Stimulated activated CD4-positive, alpha-beta T cell treated with anti-CD3 and anti-CD28 coated beads, Interleukin-12 subunit alpha, Interleukin-12 subunit beta, amount 100 ng/mL, for 24 hours (primary cell): Measurements from ENCODE around the gene OR5D18.
"Not testable (repeated sequence)": the region's sequence is repeated elsewhere in the genome, so short reads cannot be mapped to it uniquely, and the experiment has no call there.

ENCODE experiments used
- DNase-seq, 2 experiments: peaks; one replicate each; pipeline ENCODE4 v3.0.0-alpha.2; 2020; ENCODE audit warnings: low read depth in 2 of 2

The OR5D18 gene

DNA sequence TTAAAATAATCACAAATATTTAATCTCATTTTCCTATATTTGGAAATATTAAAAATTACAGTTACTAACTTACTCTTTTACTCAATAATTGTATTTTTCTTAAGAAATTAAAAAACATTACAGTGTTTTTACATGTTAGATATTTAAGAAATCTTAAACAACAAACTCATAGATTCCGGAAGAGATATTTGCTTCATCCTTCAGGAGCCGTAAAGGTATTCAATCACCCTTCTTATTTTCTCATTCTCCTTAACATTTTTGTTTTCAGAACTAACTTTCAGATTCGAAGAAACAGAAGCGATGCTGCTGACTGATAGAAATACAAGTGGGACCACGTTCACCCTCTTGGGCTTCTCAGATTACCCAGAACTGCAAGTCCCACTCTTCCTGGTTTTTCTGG, at the start of gene OR5D18:
TSS of gene OR5D18 (plus strand) at position 301 of the 400 bp plus-strand sequence. CDS start at position 301, 0 bp downstream.
- DNase-seq = no peak

DNA sequence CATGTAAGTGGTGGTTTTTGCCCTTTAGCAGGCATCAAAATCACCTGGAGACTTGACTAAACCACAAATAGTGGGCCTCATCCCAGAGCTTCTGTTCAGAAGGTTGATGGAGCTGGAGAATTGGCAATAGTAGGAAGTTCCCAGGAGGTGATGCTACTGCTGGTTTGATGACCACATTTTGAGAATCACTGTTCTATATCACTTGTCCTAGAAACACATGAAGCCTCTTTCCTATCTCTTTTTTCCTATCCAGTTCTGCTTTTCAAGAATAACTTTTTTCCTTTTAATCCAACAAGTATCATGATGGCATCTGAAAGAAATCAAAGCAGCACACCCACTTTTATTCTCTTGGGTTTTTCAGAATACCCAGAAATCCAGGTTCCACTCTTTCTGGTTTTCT, 46.3 kb upstream of the OR5D18 start, which contains the start of gene OR5D13:
TSS of gene OR5D13 (plus strand) at position 301 of the 400 bp plus-strand sequence. CDS start at position 301, 0 bp downstream.
- no peak for DNase-seq

DNA sequence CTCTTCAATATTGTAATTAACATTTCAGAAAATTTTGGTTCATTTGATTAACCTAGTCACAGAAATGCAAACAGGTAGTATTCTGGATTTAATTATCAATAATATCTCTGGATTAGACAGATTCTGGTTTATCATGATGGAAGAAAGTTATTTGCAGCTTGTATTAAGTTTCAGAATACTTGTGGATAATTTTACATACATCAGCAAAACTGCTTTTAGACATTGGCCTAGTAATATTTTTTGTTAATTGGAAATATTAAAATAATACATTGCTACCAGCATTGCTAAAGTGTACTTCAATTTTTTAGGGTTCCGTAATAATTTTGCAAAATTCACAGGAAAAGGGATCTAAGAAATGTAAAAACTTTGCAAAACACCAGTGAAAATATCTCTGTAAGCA, 27.8 kb upstream of the OR5D18 start:
- DNase-seq = no peak

DNA sequence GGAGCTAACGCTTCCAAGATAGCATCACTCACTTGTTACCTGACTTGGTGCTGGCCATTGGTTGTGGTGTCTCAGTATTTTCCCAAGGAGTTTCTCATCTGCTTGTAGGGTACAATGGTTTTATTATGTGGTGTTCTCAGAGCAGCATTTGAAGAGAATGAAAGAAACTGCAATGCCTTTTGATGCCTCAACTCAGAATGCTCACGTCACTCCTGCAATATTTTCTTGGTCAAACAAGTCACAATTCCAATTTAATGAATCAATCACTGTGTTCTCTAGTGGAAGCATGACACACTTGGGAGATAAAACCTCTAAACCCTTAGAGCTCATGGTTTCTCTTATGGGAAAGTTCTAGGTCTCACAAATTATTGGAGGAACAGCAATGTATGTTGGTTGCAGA, 26.1 kb upstream of the OR5D18 start:
- DNase-seq = no peak

DNA sequence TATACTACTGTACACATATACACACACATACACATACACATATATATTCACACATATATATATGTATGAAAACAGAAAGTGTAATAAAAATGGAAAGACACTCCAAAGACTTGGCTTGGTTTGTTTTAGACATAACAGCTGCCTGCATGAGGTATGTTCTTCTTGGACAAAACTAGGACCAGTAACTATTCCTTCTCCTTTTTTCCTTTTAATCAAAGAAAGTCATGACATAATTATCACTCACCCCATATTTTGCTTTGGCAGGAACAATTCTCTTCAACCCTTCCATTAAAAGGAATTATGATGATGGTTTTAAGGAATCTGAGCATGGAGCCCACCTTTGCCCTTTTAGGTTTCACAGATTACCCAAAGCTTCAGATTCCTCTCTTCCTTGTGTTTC, 24.2 kb upstream of the OR5D18 start, which contains the start of gene OR5D14:
TSS of gene OR5D14 (plus strand) at position 301 of the 400 bp plus-strand sequence. CDS start at position 301, 0 bp downstream.
- no peak for DNase-seq

DNA sequence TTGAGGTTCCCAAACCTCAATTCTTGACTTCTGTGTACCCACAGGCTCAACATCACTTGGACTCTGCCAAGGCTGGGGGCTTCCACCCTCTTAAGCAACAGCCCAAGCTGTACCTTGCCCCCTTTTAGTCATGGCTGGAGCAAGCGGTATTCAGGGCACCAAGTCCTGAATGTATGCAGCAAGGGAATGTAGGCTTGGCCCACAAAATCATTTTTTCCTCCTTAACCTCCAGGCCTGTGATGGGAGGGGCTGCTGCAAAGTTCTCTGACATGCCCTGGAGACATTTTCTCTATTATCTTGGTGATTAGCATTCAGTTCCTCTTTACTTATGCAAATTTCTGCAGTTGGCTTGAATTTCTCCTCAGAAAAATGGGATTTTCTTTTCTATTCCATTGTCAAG, 13.2 kb upstream of the OR5D18 start:
- DNase-seq = no peak

DNA sequence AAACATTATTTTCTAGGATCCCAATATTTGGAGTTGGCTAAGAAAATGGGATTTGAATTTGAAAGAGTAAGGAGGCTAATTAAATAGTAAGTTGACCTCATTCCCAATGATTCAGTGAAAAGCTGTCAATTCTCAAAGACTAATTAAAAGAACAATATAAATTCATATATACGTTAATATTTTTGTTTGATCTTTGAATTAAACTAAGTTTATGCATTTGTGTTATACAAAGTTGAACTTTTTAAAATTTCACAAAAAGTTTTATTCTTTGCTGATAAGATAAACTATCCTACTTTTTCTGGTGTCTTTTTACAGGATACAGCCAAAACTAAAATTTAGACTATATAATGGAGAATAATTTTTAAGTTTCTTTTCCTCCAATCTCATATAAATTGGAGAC, 8.4 kb upstream of the OR5D18 start, which contains the start of gene OR5L1:
TSS of gene OR5L1 (plus strand) at position 301 of the 400 bp plus-strand sequence. CDS start 100 bp downstream, outside the sequence.
- DNase-seq = no peak

DNA sequence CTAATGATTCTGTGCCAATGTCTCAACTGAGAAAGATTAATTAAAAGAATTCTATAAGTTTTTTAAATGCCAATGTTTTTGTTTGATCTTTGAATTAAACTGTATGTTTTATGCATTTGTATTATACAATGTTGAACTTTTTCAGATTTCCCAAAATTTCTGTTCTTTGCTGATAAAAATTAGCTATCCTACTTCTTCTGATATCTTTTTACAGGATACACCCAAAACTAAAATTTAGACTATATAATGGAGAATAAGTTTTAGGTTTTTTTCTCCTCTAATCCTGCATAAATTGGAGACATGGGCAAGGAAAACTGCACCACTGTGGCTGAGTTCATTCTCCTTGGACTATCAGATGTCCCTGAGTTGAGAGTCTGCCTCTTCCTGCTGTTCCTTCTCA, 7.5 kb downstream of the OR5D18 start, which contains the start of gene OR5L2:
TSS of gene OR5L2 (plus strand) at position 301 of the 400 bp plus-strand sequence. CDS start at position 301, 0 bp downstream.
- DNase-seq = no peak

DNA sequence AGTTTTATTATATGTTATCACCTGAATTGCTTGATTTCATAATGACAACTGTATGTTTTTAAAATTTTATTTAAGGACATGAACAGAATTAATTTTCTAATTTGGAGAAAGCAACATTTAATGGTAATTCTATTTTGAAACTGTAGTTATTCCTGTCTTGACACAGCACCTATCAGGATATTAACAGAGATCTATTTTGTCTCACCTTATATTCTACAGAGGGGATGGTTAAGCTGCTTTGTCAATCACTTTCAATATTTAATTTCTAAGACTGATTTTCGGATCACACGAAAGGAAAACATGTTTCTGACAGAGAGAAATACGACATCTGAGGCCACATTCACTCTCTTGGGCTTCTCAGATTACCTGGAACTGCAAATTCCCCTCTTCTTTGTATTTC, 19.0 kb downstream of the OR5D18 start, which contains the start of gene OR5D16:
TSS of gene OR5D16 (plus strand) at position 301 of the 400 bp plus-strand sequence. CDS start at position 301, 0 bp downstream.
- no peak for DNase-seq

DNA sequence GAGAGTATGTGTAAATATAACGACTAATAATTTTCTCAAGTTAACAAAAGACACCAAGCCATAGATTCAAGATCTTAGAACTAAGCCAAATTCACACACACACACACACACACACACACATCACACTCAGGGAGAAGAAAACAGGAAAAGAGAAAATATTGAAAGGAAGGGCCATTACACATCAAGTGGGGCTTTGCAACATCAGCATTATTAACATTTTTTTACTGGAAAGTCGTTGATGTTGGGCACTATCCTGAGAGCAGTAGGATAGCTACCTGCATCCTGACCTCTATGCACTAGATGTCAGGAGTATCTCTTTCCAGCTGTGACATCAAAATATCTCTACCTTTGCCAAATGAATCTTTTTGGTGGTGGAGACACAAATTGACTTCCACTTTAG, 28.0 kb downstream of the OR5D18 start:
- DNase-seq = no peak

DNA sequence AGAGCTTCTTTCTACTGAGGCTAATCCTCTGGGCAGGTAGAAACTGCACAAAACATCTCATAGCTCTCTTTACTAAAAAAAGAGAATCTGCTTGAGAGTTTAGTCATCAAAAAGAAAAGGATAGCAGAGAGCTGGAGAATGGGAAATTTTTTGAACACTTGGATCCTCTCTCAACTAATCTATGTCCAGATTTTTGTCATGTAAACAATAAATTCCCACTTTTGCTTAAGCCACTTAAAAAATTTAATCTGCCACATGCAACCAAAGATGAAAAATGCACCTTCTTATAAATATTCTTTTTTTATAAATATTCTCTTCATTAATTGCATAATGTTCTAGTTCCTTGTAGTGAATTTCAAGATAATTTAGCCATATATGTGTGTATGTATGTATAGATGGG, 29.6 kb downstream of the OR5D18 start:
- no peak for DNase-seq

DNA sequence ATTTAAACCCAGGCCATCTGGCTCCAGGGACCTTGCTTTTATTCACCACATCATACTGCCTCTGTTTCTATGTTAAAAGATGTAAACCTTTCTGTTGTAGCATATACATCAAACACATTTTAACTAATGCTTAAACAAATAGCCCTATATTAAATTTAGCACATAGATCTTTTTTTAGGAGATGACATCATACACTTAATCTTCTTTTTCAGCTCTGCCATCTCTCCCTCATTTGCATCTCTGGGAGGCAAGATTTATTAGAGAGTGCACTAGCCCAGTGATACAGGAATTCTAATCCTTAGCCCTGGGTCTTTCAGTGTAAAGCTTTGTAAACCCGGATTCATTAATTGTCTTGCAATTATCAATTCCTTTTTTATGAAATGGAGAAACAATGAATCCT, 32.7 kb downstream of the OR5D18 start:
- DNase-seq = no peak

DNA sequence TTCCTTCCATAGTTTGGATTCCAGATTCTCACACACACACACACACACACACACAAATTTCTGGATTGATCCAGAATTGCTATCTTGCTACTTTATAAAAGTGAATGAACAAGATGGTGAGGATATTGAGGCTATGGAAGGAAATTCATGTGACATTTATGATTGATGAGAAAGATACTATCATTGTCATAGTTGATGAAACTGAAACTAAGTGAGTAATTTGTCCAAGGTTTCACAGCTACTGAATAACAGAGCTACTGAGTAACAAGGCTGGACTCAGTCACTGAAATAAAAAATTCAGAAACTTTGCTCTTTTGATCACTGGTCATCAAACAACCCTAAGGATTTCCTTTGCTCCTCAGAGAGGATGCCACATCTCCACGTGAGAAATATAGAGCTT, 35.3 kb downstream of the OR5D18 start:
- DNase-seq = no peak

DNA sequence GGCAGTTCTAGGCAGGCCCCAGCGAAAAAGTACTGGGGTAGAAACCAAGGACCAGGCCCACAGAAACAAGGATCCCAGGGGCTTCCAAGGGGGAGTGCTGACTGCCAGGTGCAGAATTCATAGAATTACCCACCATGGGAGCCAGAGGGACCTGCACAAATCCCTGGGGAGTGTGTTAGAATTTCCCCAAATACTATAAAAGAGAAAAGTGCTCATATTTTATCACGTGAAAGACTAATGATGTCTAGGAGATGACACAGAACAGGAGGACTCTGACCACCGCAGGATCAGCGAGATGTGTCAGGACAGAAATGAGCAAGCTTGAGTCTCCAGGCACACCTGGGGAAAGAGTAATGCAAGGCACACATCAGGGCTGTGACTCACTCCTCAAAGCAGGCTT, 47.9 kb downstream of the OR5D18 start:
- DNase-seq = not testable (repeated sequence)
